KMS-11 (cell line): ENCODE data around the gene HS3ST2.
"Not testable (repeated sequence)": the region's sequence is repeated elsewhere in the genome, so short reads cannot be mapped to it uniquely, and the experiment has no call there.

Experiments
- H2AFZ ChIP-seq: fragments of 200-600 bp; sonication (generic); 2 replicates; pipeline ENCODE4 v1.6.1; 2016; ENCODE audit warnings: antibody characterized with exemption, mixed run types, low read depth
- H3K27ac ChIP-seq: fragments of 200-600 bp; sonication (generic); 2 replicates; pipeline ENCODE4 v1.6.1; 2016; ENCODE audit warnings: mild to moderate bottlenecking, mixed run types
- H3K27me3 ChIP-seq: fragments of 200-600 bp; sonication (generic); 2 replicates; pipeline ENCODE4 v1.6.1; 2017; ENCODE audit warnings: mild to moderate bottlenecking, low read depth, mixed run types, moderate library complexity; ENCODE audit not compliant: insufficient read depth
- H3K36me3 ChIP-seq: fragments of 200-600 bp; sonication (generic); 2 replicates; pipeline ENCODE4 v1.6.1; 2017; ENCODE audit warnings: mild to moderate bottlenecking, mixed run types; ENCODE audit not compliant: insufficient read depth
- H3K4me1 ChIP-seq: fragments of 200-600 bp; sonication (generic); 2 replicates; pipeline ENCODE4 v1.6.1; 2016; ENCODE audit warnings: mild to moderate bottlenecking, low read depth, mixed run types; ENCODE audit not compliant: poor library complexity, severe bottlenecking
- H3K4me2 ChIP-seq: fragments of 200-600 bp; sonication (generic); 2 replicates; pipeline ENCODE4 v1.7.0; 2016; ENCODE audit warnings: mild to moderate bottlenecking, mixed run types
- H3K4me3 ChIP-seq: fragments of 200-600 bp; sonication (generic); IDR thresholded peaks from 2 replicates; pipeline ENCODE4 v1.6.1; 2017; ENCODE audit warnings: low read depth, low read length, mixed read lengths; ENCODE audit not compliant: insufficient read depth
- H3K79me2 ChIP-seq: fragments of 200-600 bp; sonication (generic); 2 replicates; pipeline ENCODE4 v1.6.1; 2016; ENCODE audit warnings: low read depth, mixed run types; ENCODE audit not compliant: insufficient read depth
- H3K9ac ChIP-seq: fragments of 200-600 bp; sonication (generic); 2 replicates; pipeline ENCODE4 v1.6.1; 2016; ENCODE audit warnings: mild to moderate bottlenecking, mixed run types
- H4K20me1 ChIP-seq: fragments of 200-600 bp; sonication (generic); 2 replicates; pipeline ENCODE4 v1.6.1; 2016; ENCODE audit warnings: mild to moderate bottlenecking, mixed run types; ENCODE audit not compliant: insufficient read depth
- TF ChIP-seq, protein P1 (sequence below): fragments of 200-600 bp; sonication (generic); conservative IDR thresholded peaks from 2 replicates; pipeline ENCODE4 v1.6.1; 2017; ENCODE audit warnings: low read depth, mild to moderate bottlenecking, antibody characterized with exemption, low read length, moderate library complexity, mixed read lengths

The HS3ST2 gene

DNA sequence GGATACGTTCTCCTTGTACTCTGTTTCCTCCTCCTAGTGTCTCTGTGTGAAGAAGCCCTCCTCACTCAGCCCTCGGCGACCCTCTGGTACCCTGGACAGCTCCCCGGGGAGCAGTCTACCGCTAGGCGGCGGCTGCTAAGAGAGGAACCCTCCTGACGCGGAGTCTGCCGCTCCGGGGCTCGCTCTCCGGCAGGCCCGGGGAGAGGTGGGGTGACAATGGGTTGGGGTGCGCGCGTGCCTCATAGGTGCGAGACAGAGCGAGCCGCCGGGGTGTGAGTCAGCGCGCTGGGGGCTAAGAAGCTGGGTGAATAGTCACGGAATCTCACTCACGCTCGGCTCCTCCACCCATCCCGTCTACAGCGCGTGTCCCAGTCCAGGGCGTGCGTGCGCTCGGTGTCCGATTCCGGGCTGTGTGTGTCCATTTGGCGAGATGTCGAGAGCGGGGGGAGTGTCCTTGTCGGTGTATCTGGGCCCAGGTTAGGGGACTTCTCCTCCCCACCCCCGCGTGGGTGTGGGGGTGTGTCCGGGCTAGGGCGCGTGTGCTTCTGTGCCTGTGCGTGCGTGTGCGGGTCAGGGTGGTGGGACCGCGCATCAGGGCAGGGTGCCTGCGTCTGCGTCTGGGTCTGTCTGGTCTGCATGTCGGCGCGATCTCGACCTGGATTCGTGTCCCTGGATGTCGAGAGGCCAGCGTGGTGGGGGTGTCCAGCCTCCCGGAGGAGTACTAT is 577 bp upstream of the HS3ST2 start:
- no peaks in the 10 kb centered on the region for H3K36me3 ChIP-seq
- H3K4me3 ChIP-seq = no peak overlapping the region
- H4K20me1 ChIP-seq = no peaks in the 10 kb centered on the region
- H3K9ac ChIP-seq = no peak overlapping the region
- H3K4me1 ChIP-seq = peaks cover 9% of the 10 kb centered on the region
- TF ChIP-seq, protein P1, sequence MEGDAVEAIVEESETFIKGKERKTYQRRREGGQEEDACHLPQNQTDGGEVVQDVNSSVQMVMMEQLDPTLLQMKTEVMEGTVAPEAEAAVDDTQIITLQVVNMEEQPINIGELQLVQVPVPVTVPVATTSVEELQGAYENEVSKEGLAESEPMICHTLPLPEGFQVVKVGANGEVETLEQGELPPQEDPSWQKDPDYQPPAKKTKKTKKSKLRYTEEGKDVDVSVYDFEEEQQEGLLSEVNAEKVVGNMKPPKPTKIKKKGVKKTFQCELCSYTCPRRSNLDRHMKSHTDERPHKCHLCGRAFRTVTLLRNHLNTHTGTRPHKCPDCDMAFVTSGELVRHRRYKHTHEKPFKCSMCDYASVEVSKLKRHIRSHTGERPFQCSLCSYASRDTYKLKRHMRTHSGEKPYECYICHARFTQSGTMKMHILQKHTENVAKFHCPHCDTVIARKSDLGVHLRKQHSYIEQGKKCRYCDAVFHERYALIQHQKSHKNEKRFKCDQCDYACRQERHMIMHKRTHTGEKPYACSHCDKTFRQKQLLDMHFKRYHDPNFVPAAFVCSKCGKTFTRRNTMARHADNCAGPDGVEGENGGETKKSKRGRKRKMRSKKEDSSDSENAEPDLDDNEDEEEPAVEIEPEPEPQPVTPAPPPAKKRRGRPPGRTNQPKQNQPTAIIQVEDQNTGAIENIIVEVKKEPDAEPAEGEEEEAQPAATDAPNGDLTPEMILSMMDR = no peak
- no peak overlapping the region for H3K27ac ChIP-seq
- H3K4me2 ChIP-seq = no peak overlapping the region
- H3K79me2 ChIP-seq = no peaks in the 10 kb centered on the region
- H2AFZ ChIP-seq = no peak overlapping the region
- H3K27me3 ChIP-seq = no peaks in the 10 kb centered on the region

DNA sequence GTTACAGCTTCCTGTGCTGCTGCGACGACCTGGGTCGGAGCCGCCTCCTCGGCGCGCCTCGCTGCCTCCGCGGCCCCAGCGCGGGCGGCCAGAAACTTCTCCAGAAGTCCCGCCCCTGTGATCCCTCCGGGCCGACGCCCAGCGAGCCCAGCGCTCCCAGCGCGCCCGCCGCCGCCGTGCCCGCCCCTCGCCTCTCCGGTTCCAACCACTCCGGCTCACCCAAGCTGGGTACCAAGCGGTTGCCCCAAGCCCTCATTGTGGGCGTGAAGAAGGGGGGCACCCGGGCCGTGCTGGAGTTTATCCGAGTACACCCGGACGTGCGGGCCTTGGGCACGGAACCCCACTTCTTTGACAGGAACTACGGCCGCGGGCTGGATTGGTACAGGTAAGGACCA is 746 bp downstream of the HS3ST2 start:
- H3K4me3 ChIP-seq = no peak overlapping the region
- no peaks in the 10 kb centered on the region for H3K79me2 ChIP-seq
- no peak overlapping the region for H3K4me2 ChIP-seq
- H2AFZ ChIP-seq = no peak overlapping the region
- TF ChIP-seq, protein P1 = no peak
- H4K20me1 ChIP-seq = no peaks in the 10 kb centered on the region
- H3K4me1 ChIP-seq = peaks cover 9% of the 10 kb centered on the region
- no peaks in the 10 kb centered on the region for H3K27me3 ChIP-seq
- no peaks in the 10 kb centered on the region for H3K36me3 ChIP-seq
- no peak overlapping the region for H3K9ac ChIP-seq
- no peak overlapping the region for H3K27ac ChIP-seq

DNA sequence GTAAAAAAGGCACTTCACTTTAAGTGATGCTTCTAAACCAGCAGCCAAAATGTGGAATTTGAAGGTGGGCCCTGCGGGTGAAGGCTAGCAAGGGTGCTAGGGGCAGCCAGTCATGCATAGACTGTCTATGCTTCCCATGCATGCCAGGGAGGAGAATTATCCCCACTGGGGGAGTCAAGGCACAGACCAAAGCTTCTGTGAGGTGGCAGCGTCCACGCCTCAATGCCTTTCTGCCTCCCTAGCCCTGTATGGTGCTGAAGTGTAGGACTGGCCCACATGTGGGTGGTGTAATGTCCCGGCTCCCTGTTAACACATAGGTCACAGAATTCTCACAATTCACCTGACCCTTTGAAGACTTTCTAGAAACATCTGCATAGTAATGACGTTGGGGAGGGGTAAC is 1.9 kb downstream of the HS3ST2 start:
- no peaks in the 10 kb centered on the region for H4K20me1 ChIP-seq
- no peak overlapping the region for H2AFZ ChIP-seq
- H3K4me1 ChIP-seq = no peaks in the 10 kb centered on the region
- H3K9ac ChIP-seq = no peak overlapping the region
- no peak overlapping the region for H3K4me2 ChIP-seq
- H3K27me3 ChIP-seq = no peaks in the 10 kb centered on the region
- no peaks in the 10 kb centered on the region for H3K79me2 ChIP-seq
- TF ChIP-seq, protein P1 = no peak
- H3K4me3 ChIP-seq = no peak overlapping the region
- H3K27ac ChIP-seq = no peak overlapping the region
- H3K36me3 ChIP-seq = no peaks in the 10 kb centered on the region

DNA sequence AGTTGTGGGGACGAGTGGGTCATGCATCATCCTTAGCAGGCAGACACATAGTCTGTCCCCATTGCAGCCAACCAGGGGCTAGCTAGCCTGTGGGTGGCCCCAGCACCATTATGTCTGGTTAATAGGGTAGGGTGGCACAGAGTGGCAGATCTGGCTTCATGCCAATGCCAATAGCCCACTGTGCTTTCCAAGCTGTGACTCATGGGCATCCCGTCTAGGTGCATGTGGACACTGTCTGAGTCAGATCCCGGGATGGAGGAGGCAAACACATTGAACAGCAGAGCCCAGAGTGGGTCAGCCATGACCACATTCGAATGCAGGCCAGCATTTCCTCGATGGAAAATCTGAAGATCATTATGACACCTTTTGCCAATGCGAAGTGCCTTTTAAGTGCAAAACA is 2.5 kb downstream of the HS3ST2 start:
- Histone ChIP-seq H3K36me3 (no peaks in the 10 kb centered on the region), H2AFZ (no peak overlapping the region), H3K4me3 (no peak overlapping the region), H3K79me2 (no peaks in the 10 kb centered on the region), H3K27ac (no peak overlapping the region), H3K9ac (no peak overlapping the region), H3K4me1 (no peaks in the 10 kb centered on the region), H3K27me3 (no peaks in the 10 kb centered on the region), H4K20me1 (no peaks in the 10 kb centered on the region), H3K4me2 (no peak overlapping the region)
- TF ChIP-seq, protein P1 = no peak

DNA sequence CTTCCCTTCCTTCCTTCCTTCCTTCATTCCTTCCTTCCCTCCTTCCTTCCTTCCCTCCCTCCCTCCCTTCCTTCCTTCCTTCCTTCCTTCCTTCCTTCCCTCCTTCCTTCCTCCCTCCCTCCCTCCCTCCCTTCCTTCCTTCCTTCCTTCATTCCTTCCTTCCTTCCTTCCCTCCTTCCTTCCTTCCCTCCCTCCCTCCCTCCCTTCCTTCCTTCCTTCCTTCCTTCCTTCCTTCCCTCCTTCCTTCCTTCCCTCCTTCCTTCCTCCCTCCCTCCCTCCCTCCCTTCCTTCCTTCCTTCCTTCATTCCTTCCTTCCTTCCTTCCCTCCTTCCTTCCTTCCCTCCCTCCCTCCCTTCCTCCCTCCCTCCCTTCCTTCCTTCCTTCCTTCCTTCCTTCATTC is 4.8 kb downstream of the HS3ST2 start:
- H3K27me3 ChIP-seq, H3K4me1 ChIP-seq, H4K20me1 ChIP-seq, H3K4me3 ChIP-seq, H3K4me2 ChIP-seq, H2AFZ ChIP-seq, H3K27ac ChIP-seq, H3K9ac ChIP-seq, H3K79me2 ChIP-seq, H3K36me3 ChIP-seq: not testable (repeated sequence)
